Osteoblast (primary cell): Measurements from ENCODE around the gene TGFB1I1. TPM values are rescaled to one million over a fixed set of nuclear protein-coding genes. Genes with fewer than 3 reads are reported as not detected.

Source experiments
- DNase-seq: peaks from one replicate; pipeline ENCODE4 v3.0.0; 2011; ENCODE audit warnings: low spot score, mixed read lengths; ENCODE audit not compliant: insufficient read length; ENCODE audit errors: missing footprints
- H2AFZ ChIP-seq: 2 replicates; pipeline ENCODE4 v1.6.0; 2011; ENCODE audit warnings: mild to moderate bottlenecking, low read length
- H3K27ac ChIP-seq: 2 replicates; pipeline ENCODE4 v1.5.1; 2011; ENCODE audit warnings: mild to moderate bottlenecking, low read depth, low read length, moderate library complexity
- H3K27me3 ChIP-seq: 2 replicates; pipeline ENCODE4 v1.6.0; 2012; ENCODE audit warnings: mild to moderate bottlenecking, control low read depth, inconsistent platforms, low read length, moderate library complexity; ENCODE audit not compliant: insufficient read depth
- H3K36me3 ChIP-seq: 2 replicates; pipeline ENCODE4 v1.5.1; 2011; ENCODE audit warnings: mild to moderate bottlenecking, low read length, control low read depth, moderate library complexity; ENCODE audit not compliant: insufficient read depth
- H3K4me1 ChIP-seq: 2 replicates; pipeline ENCODE4 v1.5.1; 2011; ENCODE audit warnings: mild to moderate bottlenecking, low read length, control low read depth, moderate library complexity; ENCODE audit not compliant: insufficient read depth
- H3K4me2 ChIP-seq: 2 replicates; pipeline ENCODE4 v1.6.0; 2011; ENCODE audit warnings: mild to moderate bottlenecking, low read length; ENCODE audit not compliant: insufficient read depth
- H3K4me3 ChIP-seq: fragments of 200-600 bp; sonication (generic); 3 replicates; pipeline ENCODE4 v1.5.1; 2012; ENCODE audit warnings: mild to moderate bottlenecking, low read length, inconsistent platforms; ENCODE audit not compliant: insufficient read depth
- H3K79me2 ChIP-seq: 2 replicates; pipeline ENCODE4 v1.6.0; 2012; ENCODE audit warnings: mild to moderate bottlenecking, low read length, control low read depth, inconsistent platforms; ENCODE audit not compliant: insufficient read depth
- H3K9me3 ChIP-seq: 2 replicates; pipeline ENCODE4 v1.5.1; 2011; ENCODE audit warnings: low read depth, low read length, control low read depth
- H4K20me1 ChIP-seq: 2 replicates; pipeline ENCODE4 v1.6.0; 2012; ENCODE audit warnings: mild to moderate bottlenecking, low read length, control low read depth; ENCODE audit not compliant: insufficient read depth
- CTCF ChIP-seq: IDR thresholded peaks from 2 replicates; pipeline ENCODE4 v1.5.1; 2011; ENCODE audit warnings: mild to moderate bottlenecking, low read depth, low read length, moderate library complexity; ENCODE audit errors: extremely low read depth
- total RNA-seq: library from RNA; depleted of rRNA; stranded (reverse); fragments of >200 nt; gene quantifications from 2 replicates; pipeline ENCODE4 v1.2.3, GENCODE V29; 2012

The TGFB1I1 gene
- total RNA-seq, 1 donor, result 60.1 TPM

- peaks cover 6% of the 10 kb centered on the region for H4K20me1 ChIP-seq
- no peak for TF ChIP-seq CTCF
Observed at GRCh38 chr16:31489616-31490584, 17.9 kb downstream of the TGFB1I1 start.

GRCh38 chr16:31491778-31492418 lies 19.9 kb downstream of the TGFB1I1 start:
- H3K27ac ChIP-seq, result no peak overlapping the region
- H3K36me3 ChIP-seq, result peaks cover 38% of the 10 kb centered on the region
- H2AFZ ChIP-seq, result no peak overlapping the region
- H3K4me2 ChIP-seq, result no peak overlapping the region
- peaks cover 21% of the 10 kb centered on the region for H3K27me3 ChIP-seq
- no peak overlapping the region for H3K4me3 ChIP-seq
- H4K20me1 ChIP-seq, result peaks cover 6% of the 10 kb centered on the region
- DNase-seq, result peak; percentile 83
- H3K9me3 ChIP-seq, result no peaks in the 10 kb centered on the region
- TF ChIP-seq CTCF, result no peak
- no peaks in the 10 kb centered on the region for H3K79me2 ChIP-seq
- peaks cover 8% of the 10 kb centered on the region for H3K4me1 ChIP-seq

More at GRCh38 chr16:31489616-31490584, 17.9 kb downstream of the TGFB1I1 start:
- H3K27ac ChIP-seq, result no peak overlapping the region
- peak; percentile 62 for DNase-seq
- H3K4me2 ChIP-seq, result no peak overlapping the region
- no peak overlapping the region for H2AFZ ChIP-seq
- H3K4me3 ChIP-seq, result no peak overlapping the region
- H3K4me1 ChIP-seq, result peaks cover 8% of the 10 kb centered on the region
- peaks cover 24% of the 10 kb centered on the region for H3K36me3 ChIP-seq
- H3K27me3 ChIP-seq, result peaks cover 37% of the 10 kb centered on the region
- H3K9me3 ChIP-seq, result no peaks in the 10 kb centered on the region
- no peaks in the 10 kb centered on the region for H3K79me2 ChIP-seq

- TF ChIP-seq CTCF, result no peak
- H3K27ac ChIP-seq, result no peak overlapping the region
Observed at GRCh38 chr16:31493506-31494125, 21.7 kb downstream of the TGFB1I1 start.

More at GRCh38 chr16:31493506-31494125, 21.7 kb downstream of the TGFB1I1 start:
- DNase-seq, result peak; percentile 55
- Histone ChIP-seq H3K9me3 (no peaks in the 10 kb centered on the region), H3K79me2 (no peaks in the 10 kb centered on the region), H2AFZ (no peak overlapping the region), H3K4me2 (no peak overlapping the region), H3K4me3 (no peak overlapping the region), H3K4me1 (no peaks in the 10 kb centered on the region), H3K36me3 (peaks cover 44% of the 10 kb centered on the region), H4K20me1 (peaks cover 6% of the 10 kb centered on the region), H3K27me3 (peaks cover 4% of the 10 kb centered on the region)
